Measurements from ENCODE around the gene SYT6. TPM values are rescaled to one million over a fixed set of nuclear protein-coding genes. Genes with fewer than 3 reads are reported as not detected.
"Not testable (repeated sequence)": the region's sequence is repeated elsewhere in the genome, so short reads cannot be mapped to it uniquely, and the experiment has no call there.

The SYT6 gene
- polyA plus RNA-seq, 3 donors from 2014 or later: not detected

DNA sequence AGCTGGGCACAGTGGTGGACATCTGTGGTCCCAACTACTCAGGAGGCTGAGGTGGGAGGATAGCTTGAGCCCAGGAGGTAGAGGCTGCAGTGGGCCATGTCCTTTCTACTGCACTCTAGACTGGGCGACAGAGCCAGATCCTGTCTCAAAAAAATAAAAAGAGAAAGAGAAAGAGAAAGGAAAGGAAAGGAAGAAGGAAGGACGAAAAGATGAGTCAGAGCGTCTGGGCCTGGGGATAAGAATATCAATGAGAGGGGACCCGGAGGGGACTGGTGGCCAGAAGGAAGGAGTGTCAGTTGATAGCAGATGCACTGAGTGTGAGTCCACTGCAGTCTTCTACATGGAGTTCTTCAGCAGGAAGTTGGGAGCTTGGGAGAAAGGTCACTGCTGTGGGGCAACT lies 75.6 kb downstream of the SYT6 start:
- peaks cover 1 to 3% (median 3%) of the 10 kb centered on the region in 3 donors for H3K27me3 Mint-ChIP-seq (ENCODE audit: low read depth in 3 of 3)
- peaks cover 6 to 7% of the 10 kb centered on the region in 2 donors for H3K4me1 Mint-ChIP-seq
- H3K27ac Mint-ChIP-seq: no peak overlapping the region
- no peak overlapping the region for H3K4me3 Mint-ChIP-seq
- H3K9me3 Mint-ChIP-seq: peaks cover 0 to 7% (median 1%) of the 10 kb centered on the region in 6 donors
- H3K36me3 Mint-ChIP-seq: peaks cover 0 to 4% (median 4%) of the 10 kb centered on the region in 3 donors
- DNase-seq: no peak

DNA sequence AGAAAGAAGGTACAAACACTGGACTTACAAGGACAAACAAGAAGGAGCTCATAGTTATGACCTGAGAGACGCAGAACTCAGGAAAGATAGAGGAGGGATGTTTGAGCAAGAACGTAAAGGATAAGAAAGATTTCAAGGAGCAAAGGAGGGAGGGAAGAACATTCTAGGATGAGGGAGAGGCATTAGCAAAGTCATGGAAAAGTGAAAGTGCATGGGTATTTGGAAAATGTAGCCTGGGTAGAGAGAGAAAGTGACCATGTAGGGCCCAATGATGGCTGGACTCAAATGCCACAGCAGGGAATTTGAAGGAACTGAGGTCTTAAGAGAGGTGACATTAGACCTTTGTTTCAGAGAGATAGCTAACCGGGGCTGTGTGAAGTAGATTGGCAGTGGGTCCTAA lies 76.5 kb downstream of the SYT6 start:
- Mint-ChIP-seq H3K27ac (no peak overlapping the region), H3K4me1 (peaks cover 6 to 7% of the 10 kb centered on the region in 2 donors), H3K36me3 (peaks cover 3 to 7% (median 4%) of the 10 kb centered on the region in 3 donors), H3K27me3 (ENCODE audit: low read depth in 3 of 3) (peaks cover 1 to 3% (median 3%) of the 10 kb centered on the region in 3 donors), H3K4me3 (no peak overlapping the region), H3K9me3 (peaks cover 0 to 14% (median 8%) of the 10 kb centered on the region in 6 donors)
- DNase-seq: no peak

DNA sequence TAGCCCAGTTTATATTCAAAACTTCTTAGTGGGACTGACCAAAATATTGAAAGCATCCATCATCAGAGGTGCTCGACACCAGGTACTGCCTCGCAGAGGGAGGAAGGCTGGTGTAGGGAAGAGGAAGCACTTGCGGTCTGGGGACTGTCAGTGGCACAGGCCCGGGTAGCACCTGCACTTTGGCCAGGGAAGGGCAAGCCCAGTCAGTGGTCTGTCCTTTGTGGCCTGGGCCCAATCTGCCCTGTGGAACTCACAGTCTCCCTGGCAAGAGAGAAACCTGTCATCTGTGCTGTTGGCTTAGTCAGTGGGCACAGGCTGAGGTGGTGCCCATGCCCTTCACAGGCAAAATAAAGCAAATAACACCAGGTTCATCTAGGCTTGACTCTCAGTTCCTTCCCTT lies 77.4 kb downstream of the SYT6 start:
- peaks cover 4 to 21% (median 14%) of the 10 kb centered on the region in 6 donors for H3K9me3 Mint-ChIP-seq
- peak overlapping the region in 1 of 5 donors; percentile 73 for H3K4me3 Mint-ChIP-seq
- H3K27ac Mint-ChIP-seq: peak overlapping the region in 4 of 6 donors; percentile 2 to 65 (median 42)
- H3K4me1 Mint-ChIP-seq: peaks cover 6 to 7% of the 10 kb centered on the region in 2 donors
- peaks cover 1 to 3% (median 3%) of the 10 kb centered on the region in 3 donors for H3K27me3 Mint-ChIP-seq (ENCODE audit: low read depth in 3 of 3)
- peaks cover 4 to 8% (median 7%) of the 10 kb centered on the region in 3 donors for H3K36me3 Mint-ChIP-seq
- DNase-seq: no peak

DNA sequence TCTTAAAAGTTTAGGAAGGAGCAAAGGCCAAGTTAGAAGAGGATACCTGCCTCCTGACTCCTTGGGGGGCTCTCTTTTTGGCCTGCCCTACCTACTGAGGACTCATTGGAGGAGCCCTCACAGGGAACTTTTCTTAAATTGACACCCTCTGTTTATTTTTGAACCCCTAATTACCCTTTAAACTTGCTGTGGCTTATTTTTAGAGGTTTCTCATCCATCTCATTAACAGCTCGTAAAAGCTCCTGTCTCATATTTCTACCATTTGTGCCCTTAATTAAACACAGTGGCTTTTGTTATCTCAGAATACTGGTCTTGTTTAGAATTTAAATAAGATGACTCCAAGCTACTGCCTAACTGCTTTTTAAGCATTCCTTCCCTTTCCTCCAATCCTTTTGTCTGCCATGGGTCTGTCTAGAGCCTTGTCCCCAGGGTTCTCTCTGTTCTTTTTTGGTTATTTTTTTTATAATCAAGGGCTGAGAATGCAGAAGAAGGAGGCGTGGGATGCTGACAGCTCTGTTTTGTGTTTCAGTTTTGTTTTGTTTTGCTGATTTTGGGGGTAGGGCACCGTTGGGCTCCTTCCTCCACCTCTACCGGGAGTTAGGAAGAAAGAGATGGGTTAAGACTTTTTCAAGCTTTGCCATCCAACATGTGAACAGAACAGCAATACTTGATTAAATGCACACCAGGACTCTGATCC lies 78.0 kb downstream of the SYT6 start:
- peaks cover 6 to 7% of the 10 kb centered on the region in 2 donors for H3K4me1 Mint-ChIP-seq
- H3K36me3 Mint-ChIP-seq: peaks cover 4 to 8% (median 7%) of the 10 kb centered on the region in 3 donors
- no peak for DNase-seq
- H3K27ac Mint-ChIP-seq: peak overlapping the region in 4 of 6 donors; percentile 2 to 65 (median 59)
- peaks cover 0 to 3% (median 3%) of the 10 kb centered on the region in 3 donors for H3K27me3 Mint-ChIP-seq (ENCODE audit: low read depth in 3 of 3)
- H3K4me3 Mint-ChIP-seq: peak overlapping the region in 3 of 5 donors; percentile 43 to 73 (median 50)
- H3K9me3 Mint-ChIP-seq: peaks cover 4 to 21% (median 14%) of the 10 kb centered on the region in 6 donors

DNA sequence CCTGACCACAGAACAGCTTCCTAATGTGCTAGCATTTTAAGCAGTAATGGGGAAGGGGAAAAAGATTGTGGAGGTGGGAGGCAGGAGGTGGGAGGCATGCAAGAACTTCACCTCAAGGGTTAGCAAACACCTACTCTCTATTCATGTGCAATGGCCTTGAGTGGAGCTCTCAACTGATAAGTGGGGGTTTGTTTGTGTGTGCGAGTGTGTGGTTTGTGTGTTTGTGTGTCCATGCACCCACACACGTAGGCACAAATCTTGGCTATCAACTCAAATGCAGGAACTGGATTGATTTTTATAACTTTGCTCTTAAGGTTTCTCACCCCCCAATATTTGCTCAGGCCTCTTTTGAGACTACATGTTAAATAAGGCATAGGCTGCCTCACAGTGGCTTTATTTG lies 78.6 kb downstream of the SYT6 start:
- no peak for DNase-seq
- Mint-ChIP-seq H3K27me3 (ENCODE audit: low read depth in 3 of 3) (peaks cover 0 to 3% (median 3%) of the 10 kb centered on the region in 3 donors), H3K9me3 (peaks cover 4 to 21% (median 14%) of the 10 kb centered on the region in 6 donors), H3K36me3 (peaks cover 4 to 8% (median 7%) of the 10 kb centered on the region in 3 donors), H3K27ac (no peak overlapping the region), H3K4me3 (no peak overlapping the region), H3K4me1 (peaks cover 6 to 7% of the 10 kb centered on the region in 2 donors)

DNA sequence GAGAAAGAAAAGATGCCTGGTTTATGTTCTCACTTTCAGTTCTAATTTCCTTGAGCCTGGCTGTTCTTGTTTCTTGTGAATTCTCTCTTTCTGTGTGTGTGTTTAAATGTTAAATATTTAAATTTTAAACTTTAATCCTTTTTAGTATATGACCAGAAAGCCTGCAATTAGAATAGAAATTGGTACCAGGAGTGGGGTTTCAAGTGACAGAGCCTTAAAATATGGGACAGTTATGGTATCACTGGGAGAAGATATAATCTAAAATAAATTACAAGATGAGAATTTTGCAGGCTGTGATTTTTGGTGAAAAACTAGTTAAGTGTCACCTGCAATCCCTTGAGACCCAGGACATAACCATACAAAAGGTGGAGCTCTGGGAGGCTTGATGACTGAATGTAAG lies 81.4 kb downstream of the SYT6 start:
- H3K27me3 Mint-ChIP-seq (ENCODE audit: low read depth in 3 of 3): peaks cover 0 to 3% (median 0%) of the 10 kb centered on the region in 3 donors
- H3K9me3 Mint-ChIP-seq: peaks cover 4 to 21% (median 14%) of the 10 kb centered on the region in 6 donors
- no peak for DNase-seq
- peaks cover 6 to 7% of the 10 kb centered on the region in 2 donors for H3K4me1 Mint-ChIP-seq
- peaks cover 4 to 8% (median 7%) of the 10 kb centered on the region in 3 donors for H3K36me3 Mint-ChIP-seq
- H3K4me3 Mint-ChIP-seq: no peak overlapping the region
- H3K27ac Mint-ChIP-seq: no peak overlapping the region

DNA sequence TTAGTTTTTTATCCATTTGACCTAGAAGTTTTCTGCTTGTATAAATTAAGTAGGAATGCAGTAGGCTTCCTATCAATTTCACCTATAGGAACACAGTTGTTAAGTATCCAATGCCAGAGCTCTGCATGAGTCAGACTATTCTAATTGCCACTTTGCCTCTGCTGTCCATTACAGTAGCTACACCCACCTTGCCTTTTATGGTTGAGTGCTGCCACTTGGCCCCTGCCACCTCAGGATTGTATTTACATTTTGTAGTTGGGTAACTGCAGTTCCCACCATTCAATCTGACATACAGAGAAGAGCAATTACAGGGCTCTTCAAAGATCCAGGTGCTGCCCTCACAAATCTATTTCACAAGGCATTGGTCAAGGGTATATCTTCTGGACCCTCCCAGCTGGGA lies 83.9 kb downstream of the SYT6 start:
- H3K4me3 Mint-ChIP-seq; H3K4me1 Mint-ChIP-seq; H3K27ac Mint-ChIP-seq; H3K36me3 Mint-ChIP-seq; DNase-seq; H3K27me3 Mint-ChIP-seq (ENCODE audit: low read depth in 3 of 3): not testable (repeated sequence)
- peaks cover 4 to 21% (median 14%) of the 10 kb centered on the region in 6 donors for H3K9me3 Mint-ChIP-seq

DNA sequence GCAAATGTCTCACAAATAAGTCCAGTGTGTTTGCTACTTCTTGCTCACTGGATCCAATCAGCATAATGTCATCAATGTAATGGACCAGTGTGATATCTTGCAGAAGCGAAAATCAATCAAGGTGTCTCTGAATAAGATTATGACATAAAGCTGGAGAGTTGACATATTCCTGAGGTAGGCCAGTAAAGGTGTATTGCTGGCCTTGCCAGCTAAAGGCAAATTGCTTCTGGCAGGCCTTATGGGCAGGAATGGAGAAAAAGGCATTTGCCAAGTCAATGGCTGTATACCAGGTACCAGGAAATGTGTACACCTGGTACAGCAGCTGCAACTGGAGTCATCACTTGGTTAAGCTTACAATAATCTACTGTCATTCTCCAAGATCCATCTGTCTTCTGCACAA lies 85.0 kb downstream of the SYT6 start:
- H3K36me3 Mint-ChIP-seq; H3K4me1 Mint-ChIP-seq; H3K27ac Mint-ChIP-seq; H3K27me3 Mint-ChIP-seq (ENCODE audit: low read depth in 3 of 3); DNase-seq; H3K4me3 Mint-ChIP-seq: not testable (repeated sequence)
- H3K9me3 Mint-ChIP-seq: peaks cover 4 to 21% (median 14%) of the 10 kb centered on the region in 6 donors

DNA sequence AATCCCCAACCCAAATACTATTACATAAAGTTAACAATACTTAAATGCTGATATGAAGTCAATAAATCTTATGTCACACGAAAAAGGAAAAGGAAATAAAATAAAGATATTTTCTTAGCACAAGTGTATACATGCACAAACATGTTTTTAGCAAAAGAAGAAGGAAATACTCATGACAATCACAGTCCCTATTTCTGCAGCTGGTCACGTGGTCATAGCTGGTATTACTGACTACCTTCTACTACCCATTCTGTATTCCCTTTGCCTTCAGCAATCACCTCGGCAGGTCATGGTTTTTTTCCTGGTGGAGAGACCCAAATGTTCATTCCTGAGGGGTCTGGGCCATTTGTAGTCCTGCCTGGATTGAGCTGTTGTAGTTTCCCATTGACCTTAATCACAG lies 88.0 kb downstream of the SYT6 start:
- H3K4me1 Mint-ChIP-seq; H3K4me3 Mint-ChIP-seq; H3K27ac Mint-ChIP-seq; H3K27me3 Mint-ChIP-seq (ENCODE audit: low read depth in 3 of 3); H3K36me3 Mint-ChIP-seq; H3K9me3 Mint-ChIP-seq; DNase-seq: not testable (repeated sequence)

DNA sequence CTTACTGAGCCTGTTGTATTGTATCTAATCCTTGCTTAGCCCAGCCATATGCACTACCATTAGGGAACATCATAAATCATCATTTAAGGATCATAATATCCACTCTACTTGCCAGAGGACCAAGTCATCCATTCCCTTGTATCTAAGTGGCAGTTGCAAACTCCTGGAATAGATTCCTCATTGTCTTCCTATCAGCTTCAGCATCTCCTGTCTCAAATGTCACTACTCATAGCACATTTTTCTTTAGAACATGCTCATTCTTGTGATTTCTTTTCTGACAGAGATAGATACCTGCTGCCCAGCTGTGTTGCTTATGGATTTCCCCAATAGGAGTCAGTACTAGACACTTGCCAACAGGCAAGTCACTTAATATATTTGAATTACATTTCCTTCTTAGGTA lies 90.1 kb downstream of the SYT6 start:
- no peak for DNase-seq
- Mint-ChIP-seq H3K4me3 (no peak overlapping the region), H3K27me3 (ENCODE audit: low read depth in 3 of 3) (peaks cover 0 to 6% (median 2%) of the 10 kb centered on the region in 3 donors), H3K4me1 (no peaks in the 10 kb centered on the region), H3K9me3 (no peaks in the 10 kb centered on the region), H3K36me3 (peaks cover 0 to 5% (median 0%) of the 10 kb centered on the region in 3 donors), H3K27ac (no peak overlapping the region)

DNA sequence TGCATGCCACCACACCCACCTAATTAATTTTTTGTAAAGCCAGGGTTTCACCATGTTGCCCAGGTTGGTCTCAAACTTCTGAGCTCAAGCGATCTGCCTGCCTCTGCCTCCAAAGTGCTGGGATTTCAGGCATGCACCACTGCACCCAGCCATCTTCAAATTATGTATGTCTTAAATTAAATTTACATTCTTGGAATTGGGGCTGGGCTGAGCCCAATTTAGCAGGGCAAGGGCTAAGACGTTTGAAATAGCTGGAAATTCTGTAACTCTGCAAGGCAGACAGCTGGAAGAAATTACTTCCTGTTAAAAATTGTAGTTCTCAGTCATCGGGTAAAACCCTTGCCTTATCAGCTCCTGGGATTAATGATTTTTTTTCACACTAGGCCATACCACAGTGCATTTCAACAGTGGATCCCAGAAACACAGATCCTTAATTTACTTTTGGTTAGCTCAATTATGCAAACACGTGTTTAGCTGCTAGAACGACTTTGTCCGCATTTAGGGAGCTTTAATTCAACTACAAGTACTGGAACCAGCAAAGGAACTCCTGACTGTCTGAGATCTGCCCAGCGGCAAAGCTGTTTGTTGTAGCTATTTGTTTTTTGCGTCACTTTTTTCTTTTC lies 91.1 kb downstream of the SYT6 start:
- no peak for DNase-seq
- peaks cover 0 to 6% (median 2%) of the 10 kb centered on the region in 3 donors for H3K27me3 Mint-ChIP-seq (ENCODE audit: low read depth in 3 of 3)
- H3K36me3 Mint-ChIP-seq: peaks cover 0 to 5% (median 0%) of the 10 kb centered on the region in 3 donors
- H3K27ac Mint-ChIP-seq: no peak overlapping the region
- no peaks in the 10 kb centered on the region for H3K4me1 Mint-ChIP-seq
- H3K9me3 Mint-ChIP-seq: peaks cover 0 to 5% (median 0%) of the 10 kb centered on the region in 6 donors
- no peak overlapping the region for H3K4me3 Mint-ChIP-seq

DNA sequence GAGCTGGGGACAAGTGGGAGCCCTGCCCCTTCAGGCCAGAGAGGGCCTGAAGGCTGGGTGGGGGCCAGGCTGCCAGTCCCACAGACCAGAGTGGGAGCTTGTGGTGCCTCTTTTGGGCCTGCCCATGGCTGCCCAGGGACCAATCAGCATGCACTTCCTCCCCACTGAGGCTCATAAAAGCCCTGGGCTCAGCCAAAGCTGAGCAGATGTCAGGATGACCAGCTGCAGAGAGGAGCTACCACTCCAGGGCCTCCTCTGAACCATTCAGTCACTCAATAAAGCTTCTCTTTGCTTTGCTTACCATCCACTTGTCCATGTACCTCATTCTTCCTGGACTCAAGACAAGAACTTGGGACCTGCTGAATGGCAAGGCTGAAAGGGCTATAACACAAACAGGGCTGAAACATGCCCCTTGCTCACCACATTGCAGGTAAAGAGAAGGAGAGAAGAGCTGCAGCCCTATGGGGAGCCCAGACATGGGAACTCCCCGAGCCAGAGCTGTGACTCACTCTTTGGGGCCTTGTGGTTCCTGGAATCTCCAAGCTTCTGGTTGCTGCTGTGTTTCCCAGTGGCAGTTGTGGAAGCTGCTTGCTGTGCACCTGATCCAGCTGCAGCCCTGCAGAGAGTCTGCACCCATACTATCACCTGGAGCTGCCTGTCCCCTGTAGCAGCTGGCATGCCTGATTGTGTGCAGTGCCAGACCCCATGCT lies 92.4 kb downstream of the SYT6 start:
- peaks cover 0 to 12% (median 4%) of the 10 kb centered on the region in 6 donors for H3K9me3 Mint-ChIP-seq
- no peak overlapping the region for H3K4me3 Mint-ChIP-seq
- peaks cover 1 to 5% (median 5%) of the 10 kb centered on the region in 3 donors for H3K36me3 Mint-ChIP-seq
- no peak overlapping the region for H3K27ac Mint-ChIP-seq
- no peaks in the 10 kb centered on the region for H3K4me1 Mint-ChIP-seq
- peaks cover 0 to 6% (median 2%) of the 10 kb centered on the region in 3 donors for H3K27me3 Mint-ChIP-seq (ENCODE audit: low read depth in 3 of 3)
- DNase-seq: no peak

DNA sequence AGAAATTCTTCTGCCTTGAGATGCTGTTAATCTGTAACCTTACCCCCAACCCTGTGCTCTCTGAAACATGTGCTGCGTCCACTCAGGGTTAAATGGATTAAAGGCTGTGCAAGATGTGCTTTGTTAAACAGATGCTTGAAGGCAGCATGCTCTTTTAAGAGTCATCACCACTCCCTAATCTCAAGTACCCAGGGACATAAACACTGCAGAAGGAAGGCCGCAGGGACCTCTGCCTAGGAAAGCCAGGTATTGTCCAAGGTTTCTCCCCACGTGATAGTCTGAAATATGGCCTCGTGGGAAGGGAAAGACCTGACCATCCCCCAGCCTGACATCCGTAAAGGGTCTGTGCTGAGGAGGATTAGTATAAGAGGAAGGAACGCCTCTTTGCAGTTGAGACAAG lies 95.4 kb downstream of the SYT6 start:
- not testable (repeated sequence) for H3K27me3 Mint-ChIP-seq (ENCODE audit: low read depth in 3 of 3); DNase-seq; H3K36me3 Mint-ChIP-seq; H3K27ac Mint-ChIP-seq; H3K4me3 Mint-ChIP-seq; H3K4me1 Mint-ChIP-seq
- H3K9me3 Mint-ChIP-seq: peaks cover 0 to 12% (median 4%) of the 10 kb centered on the region in 6 donors

DNA sequence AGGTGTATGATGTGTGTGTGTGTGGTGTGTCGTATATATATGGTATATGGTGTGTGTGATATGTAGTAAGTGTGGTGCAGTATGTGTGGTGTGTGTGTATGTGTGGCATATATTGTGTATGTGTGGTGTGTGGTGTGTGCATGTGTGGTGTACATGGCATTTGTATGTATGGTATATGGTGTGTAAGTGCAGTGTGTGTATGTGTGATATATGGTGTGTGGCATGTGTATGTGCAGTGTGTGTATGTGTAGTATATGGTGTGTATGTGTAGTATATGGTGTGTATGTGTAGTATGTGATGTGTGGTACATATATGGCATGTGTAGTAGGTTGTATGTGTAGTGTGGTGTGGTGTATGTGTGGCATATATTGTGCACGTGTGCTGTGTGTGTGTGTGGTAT lies 99.5 kb downstream of the SYT6 start:
- Mint-ChIP-seq H3K9me3 (peaks cover 0 to 12% (median 4%) of the 10 kb centered on the region in 6 donors), H3K4me1 (no peaks in the 10 kb centered on the region), H3K4me3 (no peak overlapping the region), H3K27ac (no peak overlapping the region), H3K27me3 (ENCODE audit: low read depth in 3 of 3) (peaks cover 0 to 2% (median under 1%) of the 10 kb centered on the region in 3 donors), H3K36me3 (peaks cover 3 to 5% (median 5%) of the 10 kb centered on the region in 3 donors)
- DNase-seq: no peak
